Activated CD8-positive, alpha-beta memory T cell treated with anti-CD3 and anti-CD28 coated beads, Interleukin-2, amount 50 U/mL, for 24 hours (primary cell): ENCODE measurements around the gene GDPD2.
A peak's percentile ranks its signal among the peaks of the same experiment; 100 is the strongest.
"Not testable (repeated sequence)": the region's sequence is repeated elsewhere in the genome, so short reads cannot be mapped to it uniquely, and the experiment has no call there.

Experiments
- DNase-seq: peaks from one replicate; pipeline ENCODE4 v3.0.0-alpha.2; 2020; ENCODE audit errors: extremely low read depth

GDPD2 gene

GRCh38 chrX:70422851-70423341 is at the start of gene GDPD2:
GDPD2 (plus strand) TSS chrX:70423314; CDS start chrX:70424985, 1,671 bp downstream.
- DNase-seq: no peak

GRCh38 chrX:70386235-70386634 is 36.9 kb upstream of the GDPD2 start:
- no peak for DNase-seq

GRCh38 chrX:70398899-70399298 is 24.2 kb upstream of the GDPD2 start:
- no peak for DNase-seq

- not testable (repeated sequence) for DNase-seq
Measured at GRCh38 chrX:70400181-70400580, 22.9 kb upstream of the GDPD2 start.

- DNase-seq: no peak
Measured at GRCh38 chrX:70402721-70403120, 20.4 kb upstream of the GDPD2 start.

GRCh38 chrX:70405003-70405402 is 18.1 kb upstream of the GDPD2 start:
- no peak for DNase-seq

GRCh38 chrX:70410921-70411320 is 12.2 kb upstream of the GDPD2 start:
- DNase-seq: no peak

- DNase-seq: no peak
Measured at GRCh38 chrX:70411475-70411874, 11.6 kb upstream of the GDPD2 start.

GRCh38 chrX:70421618-70422017 is 1.5 kb upstream of the GDPD2 start:
- no peak for DNase-seq

- DNase-seq: no peak
Measured at GRCh38 chrX:70423936-70424675, 992 bp downstream of the GDPD2 start.

GRCh38 chrX:70424801-70425200 is 1.7 kb downstream of the GDPD2 start:
- DNase-seq: no peak

- DNase-seq: no peak
Measured at GRCh38 chrX:70426286-70427278, 3.5 kb downstream of the GDPD2 start.

GRCh38 chrX:70427365-70427764 is 4.3 kb downstream of the GDPD2 start:
- DNase-seq: no peak

GRCh38 chrX:70429759-70430158 is 6.6 kb downstream of the GDPD2 start:
- no peak for DNase-seq

- no peak for DNase-seq
Measured at GRCh38 chrX:70432936-70433847, 10.1 kb downstream of the GDPD2 start.

- DNase-seq: peak; percentile 20
Measured at GRCh38 chrX:70433848-70434351, 10.8 kb downstream of the GDPD2 start.

- peak; percentile 36 for DNase-seq
Measured at GRCh38 chrX:70434352-70434866, 11.3 kb downstream of the GDPD2 start.

- DNase-seq: no peak
Measured at GRCh38 chrX:70434914-70435586, 11.9 kb downstream of the GDPD2 start.

GRCh38 chrX:70436343-70436742 is 13.2 kb downstream of the GDPD2 start:
- no peak for DNase-seq

GRCh38 chrX:70437011-70437410 is 13.9 kb downstream of the GDPD2 start:
- DNase-seq: no peak
